GM12878 (cell line): ENCODE measurements around the gene SERINC5. TPM values are rescaled to one million over a fixed set of nuclear protein-coding genes. Genes with fewer than 3 reads are reported as not detected.

Experiments used
- ATAC-seq: fragments of 200-7000 bp; cut with Tn5 transposase; 3 replicates; pipeline ENCODE4 v1.9.1; 2020; ENCODE audit warnings: mild to moderate bottlenecking, moderate library complexity
- BruUV-seq: library from RNA; stranded (reverse); fragments of 400-500 nt; replicated peaks from 2 replicates; lab custom pipeline; 2021; lab: Mats Ljungman, UMichigan
- CTCF ChIA-PET: fragments of 300-600 bp; sonication (Branson Sonifier 250); formaldehyde crosslinking; extraction: SDS; loops from one replicate; lab custom pipeline; 2021; ENCODE audit warnings: inconsistent platforms; lab: Yijun Ruan, JAX
- POLR2A ChIA-PET: fragments of 350-600 bp; formaldehyde crosslinking; extraction: SDS; loops from one replicate; lab custom pipeline; 2021; ENCODE audit warnings: inconsistent platforms; lab: Charles Lee
- RAD21 ChIA-PET: fragments of 300-600 bp; sonication (Branson Sonifier 250); formaldehyde crosslinking; loops from one replicate; lab custom pipeline; 2023; ENCODE audit warnings: antibody characterized with exemption; ENCODE audit not compliant: unreplicated experiment; lab: Charles Lee
- SMC1A ChIA-PET: fragments of 300-600 bp; sonication (Branson Sonifier 250); formaldehyde crosslinking; loops from one replicate; lab custom pipeline; 2023; ENCODE audit not compliant: unreplicated experiment, uncharacterized antibody; lab: Charles Lee
- DNase-seq: peaks from one replicate; pipeline ENCODE4 v3.0.0-alpha.2; 2011; ENCODE audit warnings: low read depth, low spot score
- FAIRE-seq: peaks from 3 replicates; lab custom pipeline; 2011; peaks lifted over from hg19 to GRCh38; lab: Jason Lieb, UNC
- H2AFZ ChIP-seq: 2 replicates; pipeline ENCODE4 v1.6.0; 2011; ENCODE audit warnings: low read depth, low read length, control low read depth; ENCODE audit not compliant: control insufficient read depth
- H3K27ac ChIP-seq: 2 replicates; pipeline ENCODE4 v1.5.1; 2011; ENCODE audit warnings: control low read depth; ENCODE audit not compliant: control insufficient read depth, insufficient read depth
- H3K27me3 ChIP-seq, 2 experiments: replicated peaks in 1 of 2; 2 replicates each; pipeline versions ENCODE4 v1.6.0 to v1.6.1; 2011; ENCODE audit warnings: low read length in 1 of 2; ENCODE audit not compliant: control insufficient read depth in 2 of 2, insufficient read depth in 2 of 2
- H3K36me3 ChIP-seq, 2 experiments: 2 replicates each; pipeline ENCODE4 v1.5.1; 2011; ENCODE audit warnings: low read length in 1 of 2; ENCODE audit not compliant: control insufficient read depth in 2 of 2, insufficient read depth in 2 of 2
- H3K4me1 ChIP-seq: 2 replicates; pipeline ENCODE4 v1.6.1; 2011; ENCODE audit warnings: mild to moderate bottlenecking, low read length, moderate library complexity, mixed read lengths; ENCODE audit not compliant: control insufficient read depth, insufficient read depth
- H3K4me2 ChIP-seq: 2 replicates; pipeline ENCODE4 v1.6.0; 2011; ENCODE audit warnings: control low read depth; ENCODE audit not compliant: control insufficient read depth, insufficient read depth
- H3K4me3 ChIP-seq: fragments of 200-600 bp; sonication (generic); 2 replicates; pipeline ENCODE4 v1.5.1; 2016
- H3K79me2 ChIP-seq: 2 replicates; pipeline ENCODE4 v1.6.0; 2011; ENCODE audit warnings: low read length; ENCODE audit not compliant: control insufficient read depth, insufficient read depth
- H3K9ac ChIP-seq: 2 replicates; pipeline ENCODE4 v1.8.0; 2011; ENCODE audit warnings: low read length, control low read depth, mixed read lengths; ENCODE audit not compliant: control insufficient read depth, insufficient read depth
- H3K9me3 ChIP-seq: replicated peaks from 3 replicates; pipeline ENCODE4 v1.5.1; 2011; ENCODE audit warnings: mild to moderate bottlenecking, low read length; ENCODE audit not compliant: control insufficient read depth, insufficient read depth
- H4K20me1 ChIP-seq: 2 replicates; pipeline ENCODE4 v1.6.0; 2011; ENCODE audit not compliant: control insufficient read depth, insufficient read depth
- ASH2L ChIP-seq: fragments of 300-600, 200-600 bp; sonication (generic); IDR thresholded peaks from 2 replicates; pipeline ENCODE4 v1.6.1; 2017; ENCODE audit warnings: low read depth, mild to moderate bottlenecking, borderline replicate concordance
- FOXM1 ChIP-seq: IDR thresholded peaks from 2 replicates; pipeline ENCODE4 v1.6.1; 2012; ENCODE audit warnings: low read depth, mild to moderate bottlenecking, inconsistent platforms, low read length, moderate library complexity
- KLF5 ChIP-seq: fragments of 450-650 bp; IDR thresholded peaks from 2 replicates; pipeline ENCODE4 v1.6.1; 2014; ENCODE audit warnings: mild to moderate bottlenecking; ENCODE audit not compliant: partially characterized antibody
- MTA3 ChIP-seq: IDR thresholded peaks from 2 replicates; pipeline ENCODE4 v1.6.1; 2012; ENCODE audit warnings: low read length, inconsistent platforms, borderline replicate concordance
- NFIC ChIP-seq: IDR thresholded peaks from 2 replicates; pipeline ENCODE4 v1.6.1; 2012; ENCODE audit warnings: low read depth, mild to moderate bottlenecking, inconsistent platforms, low read length, moderate library complexity
- PRDM15 ChIP-seq: fragments of 450-650 bp; formaldehyde crosslinking; IDR thresholded peaks from 2 replicates; pipeline ENCODE4 v1.4.0; 2020; ENCODE audit warnings: mild to moderate bottlenecking, moderate library complexity
- TAF1 ChIP-seq: IDR thresholded peaks from 2 replicates; pipeline ENCODE4 v1.6.1; 2011; ENCODE audit warnings: mild to moderate bottlenecking, low read depth, low read length, borderline replicate concordance
- ZBED1 ChIP-seq: IDR thresholded peaks from 2 replicates; pipeline ENCODE4 v1.6.1; 2016; ENCODE audit warnings: borderline replicate concordance
- ZNF687 ChIP-seq: fragments of 450-650 bp; IDR thresholded peaks from 2 replicates; pipeline ENCODE4 v1.6.1; 2017; ENCODE audit warnings: mild to moderate bottlenecking, moderate library complexity
- WGBS: methylation state at CpG from one replicate; pipeline ENCODE4 v1.1.6; 2016; ENCODE audit warnings: low lambda C conversion rate; ENCODE audit not compliant: insufficient replicate concordance, insufficient coverage; ENCODE audit errors: missing lambda C conversion rate; 5-methylcytosine and 5-hydroxymethylcytosine counted together
- in situ Hi-C: fragments of 300-500 bp; cut with MboI; formaldehyde crosslinking; loops from 9 replicates; pipeline ENCODE4 v1.14.3; 2018; ENCODE audit warnings: mixed read lengths
- intact Hi-C: fragments of 100-400 bp; cut with micrococcal nuclease; formaldehyde crosslinking; loops from one replicate; pipeline ENCODE4 v1.14.2; 2022; ENCODE audit not compliant: unreplicated experiment
- polyA plus RNA-seq, 11 experiments: library from polyadenylated mRNA; depleted of rRNA in 4 of 11; unstranded in 6 of 11; stranded (reverse) in 5 of 11; fragments of >200 nt; fragmentation: Nextera tagmentation in 4 of 11; fragmentation: Illumina TruSeq in 1 of 11; extraction: Ambion mirVana in 4 of 11; extraction: Trizol in 1 of 11; gene quantifications; 1 replicate in 1 of 11; 2 replicates in 10 of 11; pipeline versions ENCODE4 v1.2.1 to v1.2.3, GENCODE V29; 2011 to 2016; ENCODE audit warnings: inconsistent platforms in 2 of 11, missing spikeins in 2 of 11, low read depth in 1 of 11
- total RNA-seq, 4 experiments: library from RNA; depleted of rRNA in 3 of 4; stranded (reverse); fragments of >200 nt in 3 of 4; fragmentation: Illumina TruSeq in 1 of 4; extraction: Trizol in 1 of 4; gene quantifications; 2 replicates each; pipeline versions ENCODE4 v1.2.1 to v1.2.3, GENCODE V29; 2013 to 2021
- TF ChIP-seq, protein P1 (sequence below): IDR thresholded peaks from 2 replicates; pipeline ENCODE4 v1.6.1; 2012; ENCODE audit warnings: mild to moderate bottlenecking, low read depth, low read length
- TF ChIP-seq, protein P2 (sequence below): IDR thresholded peaks from 2 replicates; pipeline ENCODE4 v1.6.1; 2011; ENCODE audit warnings: low read depth, low read length, improper control_type of control experiment, borderline replicate concordance

SERINC5 gene
- total and polyA plus RNA-seq, 10 of the 15 experiments (the other 5 are each of a cell fraction or from before 2014, with no cell fraction given), result 0.66 to 7.0 (median 2.8) TPM

DNA sequence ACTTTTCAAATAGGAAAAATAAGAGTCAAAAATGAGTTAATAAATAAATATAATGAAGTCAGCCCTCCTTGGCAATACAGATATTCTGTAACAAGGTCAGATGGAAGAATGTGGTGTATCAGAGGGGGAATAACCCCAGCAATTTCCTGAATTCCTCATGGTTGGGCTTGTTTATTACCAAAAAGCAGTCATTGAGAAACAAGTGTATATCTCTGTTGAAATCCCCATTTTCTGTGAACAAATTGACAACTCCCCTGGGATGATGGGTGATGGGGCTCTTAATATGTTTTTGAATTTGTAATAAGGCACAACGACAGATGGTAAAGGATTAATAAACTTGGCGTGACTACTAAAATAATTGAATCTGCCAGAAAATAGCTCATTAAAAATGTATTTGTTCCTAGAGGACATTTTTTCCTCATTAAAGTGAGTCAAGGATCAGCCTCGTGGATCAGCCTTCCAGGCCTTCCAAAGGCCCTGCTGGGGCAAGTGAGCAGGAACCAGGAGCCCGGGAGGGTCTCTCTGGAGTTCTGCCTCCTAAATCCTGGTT is 186.5 kb downstream of the SERINC5 start:
- POLR2A ChIA-PET, result no interaction called here
- in situ Hi-C loops (no loop called here), intact Hi-C loops (no loop called here)
- no peak overlapping the region for H3K4me3 ChIP-seq
- H3K9me3 ChIP-seq, result no peaks in the 10 kb centered on the region
- H3K27me3 ChIP-seq, result no peaks in the 10 kb centered on the region
- H4K20me1 ChIP-seq, result no peaks in the 10 kb centered on the region
- no peak overlapping the region for H3K27ac ChIP-seq
- BruUV-seq, result no TSS peak
- no peaks in the 10 kb centered on the region for H3K36me3 ChIP-seq
- FAIRE-seq, result no peak
- ATAC-seq, result no peak
- no peak for DNase-seq
- H3K4me2 ChIP-seq, result no peak overlapping the region
- RAD21 ChIA-PET, result no interaction called here
- 54% methylated on average over 4 of the region's 4 CpGs for WGBS
- H3K4me1 ChIP-seq, result peaks cover 12% of the 10 kb centered on the region
- CTCF ChIA-PET, result interaction anchor here (0.7 to 1.7 kb wide), 4 partner anchors 10 to 23 kb away, joined by 3 to 5 read pairs (median 4); no protein-coding TSS in a partner anchor
- H3K79me2 ChIP-seq, result no peaks in the 10 kb centered on the region
- SMC1A ChIA-PET, result interaction anchor here (0.6 to 1.2 kb wide), 4 partner anchors 11 to 239 kb away, joined by 3 to 6 read pairs (median 4); no protein-coding TSS in a partner anchor
- no peak overlapping the region for H3K9ac ChIP-seq
- no peak overlapping the region for H2AFZ ChIP-seq
- TF ChIP-seq ZBED1 (no peak), TAF1 (no peak), NFIC (no peak), KLF5 (no peak), PRDM15 (CRISPR knock-in tag) (no peak), ASH2L (no peak), FOXM1 (no peak), MTA3 (no peak), ZNF687 (no peak)
- TF ChIP-seq, protein P1, sequence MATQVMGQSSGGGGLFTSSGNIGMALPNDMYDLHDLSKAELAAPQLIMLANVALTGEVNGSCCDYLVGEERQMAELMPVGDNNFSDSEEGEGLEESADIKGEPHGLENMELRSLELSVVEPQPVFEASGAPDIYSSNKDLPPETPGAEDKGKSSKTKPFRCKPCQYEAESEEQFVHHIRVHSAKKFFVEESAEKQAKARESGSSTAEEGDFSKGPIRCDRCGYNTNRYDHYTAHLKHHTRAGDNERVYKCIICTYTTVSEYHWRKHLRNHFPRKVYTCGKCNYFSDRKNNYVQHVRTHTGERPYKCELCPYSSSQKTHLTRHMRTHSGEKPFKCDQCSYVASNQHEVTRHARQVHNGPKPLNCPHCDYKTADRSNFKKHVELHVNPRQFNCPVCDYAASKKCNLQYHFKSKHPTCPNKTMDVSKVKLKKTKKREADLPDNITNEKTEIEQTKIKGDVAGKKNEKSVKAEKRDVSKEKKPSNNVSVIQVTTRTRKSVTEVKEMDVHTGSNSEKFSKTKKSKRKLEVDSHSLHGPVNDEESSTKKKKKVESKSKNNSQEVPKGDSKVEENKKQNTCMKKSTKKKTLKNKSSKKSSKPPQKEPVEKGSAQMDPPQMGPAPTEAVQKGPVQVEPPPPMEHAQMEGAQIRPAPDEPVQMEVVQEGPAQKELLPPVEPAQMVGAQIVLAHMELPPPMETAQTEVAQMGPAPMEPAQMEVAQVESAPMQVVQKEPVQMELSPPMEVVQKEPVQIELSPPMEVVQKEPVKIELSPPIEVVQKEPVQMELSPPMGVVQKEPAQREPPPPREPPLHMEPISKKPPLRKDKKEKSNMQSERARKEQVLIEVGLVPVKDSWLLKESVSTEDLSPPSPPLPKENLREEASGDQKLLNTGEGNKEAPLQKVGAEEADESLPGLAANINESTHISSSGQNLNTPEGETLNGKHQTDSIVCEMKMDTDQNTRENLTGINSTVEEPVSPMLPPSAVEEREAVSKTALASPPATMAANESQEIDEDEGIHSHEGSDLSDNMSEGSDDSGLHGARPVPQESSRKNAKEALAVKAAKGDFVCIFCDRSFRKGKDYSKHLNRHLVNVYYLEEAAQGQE, result no peak
- TF ChIP-seq, protein P2, sequence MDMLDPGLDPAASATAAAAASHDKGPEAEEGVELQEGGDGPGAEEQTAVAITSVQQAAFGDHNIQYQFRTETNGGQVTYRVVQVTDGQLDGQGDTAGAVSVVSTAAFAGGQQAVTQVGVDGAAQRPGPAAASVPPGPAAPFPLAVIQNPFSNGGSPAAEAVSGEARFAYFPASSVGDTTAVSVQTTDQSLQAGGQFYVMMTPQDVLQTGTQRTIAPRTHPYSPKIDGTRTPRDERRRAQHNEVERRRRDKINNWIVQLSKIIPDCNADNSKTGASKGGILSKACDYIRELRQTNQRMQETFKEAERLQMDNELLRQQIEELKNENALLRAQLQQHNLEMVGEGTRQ, result no peak
